ENCODE results near the gene SLC11A1. TPM values are rescaled to one million over a fixed set of nuclear protein-coding genes. Genes with fewer than 3 reads are reported as not detected.

Gene SLC11A1
- total RNA-seq, 3 donors from 2014 or later (not counting 1 experiment from before 2014, with no cell fraction given), result 17.9 to 53.5 (median 35.5) TPM

DNA sequence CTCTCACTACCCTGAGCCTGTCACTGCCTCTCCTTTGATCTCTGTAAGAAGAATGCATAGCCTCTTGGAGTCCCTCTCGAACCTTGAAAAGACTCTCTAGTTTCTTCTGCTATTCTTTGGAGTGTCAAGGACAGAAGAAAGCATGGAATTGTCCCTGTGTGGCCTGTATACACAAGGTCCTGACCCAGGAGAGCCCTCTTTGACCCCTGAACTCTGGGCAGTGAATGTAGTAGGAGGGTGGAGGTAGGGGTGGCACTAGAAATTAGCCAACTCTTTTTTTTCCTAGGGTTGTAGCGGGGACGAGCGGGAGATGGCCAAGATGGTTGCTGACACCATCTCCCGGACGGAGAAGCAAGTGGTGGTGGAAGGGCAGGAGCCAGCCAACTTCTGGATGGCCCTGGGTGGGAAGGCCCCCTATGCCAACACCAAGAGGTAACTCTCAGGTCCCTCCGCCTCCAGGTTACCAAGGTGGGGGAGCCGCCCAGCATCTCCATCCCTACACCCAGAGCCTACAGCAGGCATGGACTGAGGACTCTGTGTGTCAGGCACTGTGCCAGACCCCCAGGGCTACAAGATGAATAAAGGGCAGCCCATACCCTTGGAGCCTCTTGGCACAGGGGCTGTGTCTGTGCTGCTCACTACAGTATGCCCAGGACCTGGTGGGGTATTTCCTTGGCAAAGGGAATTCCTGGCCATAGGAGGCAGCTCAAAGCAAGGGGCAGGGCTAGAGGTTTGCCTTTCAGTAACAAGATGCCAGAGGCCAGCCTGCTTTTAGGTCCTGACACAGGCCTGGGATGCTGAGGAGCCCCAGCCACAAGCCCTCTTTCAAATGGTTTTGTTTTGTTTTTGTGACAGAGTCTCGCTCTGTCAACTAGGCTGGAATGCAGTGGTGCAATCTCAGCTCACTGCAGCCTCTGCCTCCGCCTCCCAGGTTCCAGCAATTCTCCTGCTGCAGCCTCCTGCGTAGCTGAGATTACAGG, 53.2 kb downstream of the SLC11A1 start:
- Mint-ChIP-seq H3K4me3 (no peak overlapping the region), H3K27ac (no peak overlapping the region), H3K36me3 (no peaks in the 10 kb centered on the region), H3K27me3 (ENCODE audit: low read depth in 2 of 2) (no peaks in the 10 kb centered on the region), H3K4me1 (peaks cover 0 to 9% of the 10 kb centered on the region in 2 donors), H3K9me3 (no peaks in the 10 kb centered on the region)
- 95% methylated on average over 11 of the region's 11 CpGs for WGBS (ENCODE audit: insufficient coverage)
- Histone ChIP-seq H3K27ac (ENCODE audit: low read length) (no peak overlapping the region), H3K9me3 (ENCODE audit: control insufficient read depth, insufficient read depth, low read length) (no peaks in the 10 kb centered on the region), H3K36me3 (ENCODE audit: control insufficient read depth, insufficient read depth, low read length) (no peaks in the 10 kb centered on the region), H3K4me1 (ENCODE audit: control insufficient read depth, insufficient read depth, low read length) (no peaks in the 10 kb centered on the region), H3K27me3 (ENCODE audit: control insufficient read depth, insufficient read depth, low read length) (no peaks in the 10 kb centered on the region), H3K4me3 (ENCODE audit: low read length) (no peak overlapping the region)
- ATAC-seq, result no peak
- intact Hi-C loops (cut with micrococcal nuclease), result no loop called here
- no peak for DNase-seq
- TF ChIP-seq, protein P1, sequence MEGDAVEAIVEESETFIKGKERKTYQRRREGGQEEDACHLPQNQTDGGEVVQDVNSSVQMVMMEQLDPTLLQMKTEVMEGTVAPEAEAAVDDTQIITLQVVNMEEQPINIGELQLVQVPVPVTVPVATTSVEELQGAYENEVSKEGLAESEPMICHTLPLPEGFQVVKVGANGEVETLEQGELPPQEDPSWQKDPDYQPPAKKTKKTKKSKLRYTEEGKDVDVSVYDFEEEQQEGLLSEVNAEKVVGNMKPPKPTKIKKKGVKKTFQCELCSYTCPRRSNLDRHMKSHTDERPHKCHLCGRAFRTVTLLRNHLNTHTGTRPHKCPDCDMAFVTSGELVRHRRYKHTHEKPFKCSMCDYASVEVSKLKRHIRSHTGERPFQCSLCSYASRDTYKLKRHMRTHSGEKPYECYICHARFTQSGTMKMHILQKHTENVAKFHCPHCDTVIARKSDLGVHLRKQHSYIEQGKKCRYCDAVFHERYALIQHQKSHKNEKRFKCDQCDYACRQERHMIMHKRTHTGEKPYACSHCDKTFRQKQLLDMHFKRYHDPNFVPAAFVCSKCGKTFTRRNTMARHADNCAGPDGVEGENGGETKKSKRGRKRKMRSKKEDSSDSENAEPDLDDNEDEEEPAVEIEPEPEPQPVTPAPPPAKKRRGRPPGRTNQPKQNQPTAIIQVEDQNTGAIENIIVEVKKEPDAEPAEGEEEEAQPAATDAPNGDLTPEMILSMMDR (IDR thresholded peaks at IDR 0.05), result no peak

DNA sequence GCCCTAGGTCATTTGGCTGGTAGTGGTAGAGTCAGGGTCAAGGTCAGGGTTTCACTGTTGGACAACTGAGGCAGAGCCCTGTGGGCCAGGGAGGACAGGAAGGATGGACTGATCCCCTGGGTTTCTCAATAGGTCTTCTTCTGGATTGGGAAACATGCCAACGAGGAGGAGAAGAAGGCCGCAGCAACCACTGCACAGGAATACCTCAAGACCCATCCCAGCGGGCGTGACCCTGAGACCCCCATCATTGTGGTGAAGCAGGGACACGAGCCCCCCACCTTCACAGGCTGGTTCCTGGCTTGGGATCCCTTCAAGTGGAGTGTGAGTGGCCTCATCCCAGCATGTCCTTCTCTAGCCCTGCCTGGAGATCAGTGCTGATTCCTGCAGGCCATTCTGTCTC, 54.9 kb downstream of the SLC11A1 start:
- Mint-ChIP-seq H3K9me3 (no peaks in the 10 kb centered on the region), H3K27me3 (ENCODE audit: low read depth in 2 of 2) (no peaks in the 10 kb centered on the region), H3K36me3 (no peaks in the 10 kb centered on the region), H3K4me1 (peaks cover 0 to 9% of the 10 kb centered on the region in 2 donors), H3K27ac (no peak overlapping the region), H3K4me3 (no peak overlapping the region)
- Histone ChIP-seq H3K4me3 (ENCODE audit: low read length) (no peak overlapping the region), H3K4me1 (ENCODE audit: control insufficient read depth, insufficient read depth, low read length) (no peaks in the 10 kb centered on the region), H3K27me3 (ENCODE audit: control insufficient read depth, insufficient read depth, low read length) (no peaks in the 10 kb centered on the region), H3K27ac (ENCODE audit: low read length) (no peak overlapping the region), H3K36me3 (ENCODE audit: control insufficient read depth, insufficient read depth, low read length) (no peaks in the 10 kb centered on the region), H3K9me3 (ENCODE audit: control insufficient read depth, insufficient read depth, low read length) (no peaks in the 10 kb centered on the region)
- TF ChIP-seq, protein P1 (IDR thresholded peaks at IDR 0.05), result no peak
- 86% methylated on average over 5 of the region's 5 CpGs for WGBS (ENCODE audit: insufficient coverage)
- no peak for DNase-seq
- intact Hi-C loops (cut with micrococcal nuclease), result no loop called here
- ATAC-seq, result no peak

DNA sequence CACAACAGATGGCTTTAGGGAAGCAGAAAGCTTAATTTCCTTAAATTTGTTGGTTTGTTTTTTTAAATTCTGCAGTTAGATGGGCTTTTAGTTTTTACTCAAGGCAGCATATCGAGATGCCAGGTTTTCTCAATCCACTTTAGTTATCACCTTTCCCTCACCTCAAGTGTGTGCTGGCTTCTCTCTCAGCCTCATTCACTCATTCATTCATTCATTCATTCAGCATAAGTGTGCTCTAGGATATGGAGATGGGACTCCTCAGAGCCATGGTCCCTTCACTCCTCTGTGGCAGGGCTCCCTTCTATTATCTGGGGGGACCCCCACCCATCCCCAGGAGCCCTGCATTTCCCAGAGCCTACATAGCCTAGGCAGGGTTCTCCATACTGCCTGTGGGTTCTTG, 55.9 kb downstream of the SLC11A1 start:
- H3K4me3 Mint-ChIP-seq, result no peak overlapping the region
- Histone ChIP-seq H3K27me3 (ENCODE audit: control insufficient read depth, insufficient read depth, low read length) (no peaks in the 10 kb centered on the region), H3K27ac (ENCODE audit: low read length) (no peak overlapping the region), H3K4me3 (ENCODE audit: low read length) (no peak overlapping the region), H3K36me3 (ENCODE audit: control insufficient read depth, insufficient read depth, low read length) (no peaks in the 10 kb centered on the region), H3K9me3 (ENCODE audit: control insufficient read depth, insufficient read depth, low read length) (no peaks in the 10 kb centered on the region), H3K4me1 (ENCODE audit: control insufficient read depth, insufficient read depth, low read length) (no peaks in the 10 kb centered on the region)
- no peak for ATAC-seq
- H3K9me3 Mint-ChIP-seq, result no peaks in the 10 kb centered on the region
- H3K27me3 Mint-ChIP-seq (ENCODE audit: low read depth in 2 of 2), result no peaks in the 10 kb centered on the region
- TF ChIP-seq, protein P1 (IDR thresholded peaks at IDR 0.05), result no peak
- intact Hi-C loops (cut with micrococcal nuclease), result no loop called here
- no peak for DNase-seq
- H3K36me3 Mint-ChIP-seq, result no peaks in the 10 kb centered on the region
- H3K27ac Mint-ChIP-seq, result no peak overlapping the region
- 100% methylated on average over 1 of the region's 1 CpG for WGBS (ENCODE audit: insufficient coverage)
- H3K4me1 Mint-ChIP-seq, result peaks cover 0 to 13% of the 10 kb centered on the region in 2 donors
